Right lobe of liver (tissue), 4 donors: Measurements from ENCODE around the gene HECW1.

Experiments used
- POLR2A ChIP-seq: fragments of 450-650 bp; IDR thresholded peaks from one replicate; pipeline ENCODE4 v1.6.1; 2017; ENCODE audit warnings: antibody characterized with exemption, mild to moderate bottlenecking
- TF ChIP-seq, protein P1 (sequence below), 4 donors: fragments of 200-600 bp in 3 of 4; fragments of 450-650 bp in 1 of 4; IDR thresholded peaks; one replicate each; pipeline versions ENCODE4 v1.5.1 to v1.8.0; 2016 to 2022; ENCODE audit warnings: antibody characterized with exemption in 4 of 4, mild to moderate bottlenecking in 2 of 4
- donor health status: DM: no; HTN: no; CAD: no.
- donor health status: DM: no; HTN: no; CAD: no.
- donor health status: DM: no; HTN: yes; CAD: no.

DNA sequence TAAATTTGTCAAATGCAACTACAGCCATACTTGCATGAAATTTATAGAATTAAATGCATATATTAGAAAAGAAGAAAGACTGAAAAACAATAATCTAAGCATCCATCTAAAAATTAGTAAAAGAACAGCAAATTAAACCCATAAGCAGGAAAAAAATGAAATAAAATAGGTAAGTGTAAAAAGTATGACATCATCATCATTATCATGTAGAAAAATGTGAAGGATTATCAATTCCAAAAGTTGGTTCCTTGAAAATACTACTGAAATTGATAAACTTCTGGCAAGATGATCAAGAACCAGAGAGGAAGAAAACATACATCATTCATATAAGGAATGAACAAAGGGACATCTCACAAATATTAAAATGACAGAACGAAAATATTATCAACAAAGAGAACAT lies 19.6 kb upstream of the HECW1 start:
- TF ChIP-seq, protein P1, sequence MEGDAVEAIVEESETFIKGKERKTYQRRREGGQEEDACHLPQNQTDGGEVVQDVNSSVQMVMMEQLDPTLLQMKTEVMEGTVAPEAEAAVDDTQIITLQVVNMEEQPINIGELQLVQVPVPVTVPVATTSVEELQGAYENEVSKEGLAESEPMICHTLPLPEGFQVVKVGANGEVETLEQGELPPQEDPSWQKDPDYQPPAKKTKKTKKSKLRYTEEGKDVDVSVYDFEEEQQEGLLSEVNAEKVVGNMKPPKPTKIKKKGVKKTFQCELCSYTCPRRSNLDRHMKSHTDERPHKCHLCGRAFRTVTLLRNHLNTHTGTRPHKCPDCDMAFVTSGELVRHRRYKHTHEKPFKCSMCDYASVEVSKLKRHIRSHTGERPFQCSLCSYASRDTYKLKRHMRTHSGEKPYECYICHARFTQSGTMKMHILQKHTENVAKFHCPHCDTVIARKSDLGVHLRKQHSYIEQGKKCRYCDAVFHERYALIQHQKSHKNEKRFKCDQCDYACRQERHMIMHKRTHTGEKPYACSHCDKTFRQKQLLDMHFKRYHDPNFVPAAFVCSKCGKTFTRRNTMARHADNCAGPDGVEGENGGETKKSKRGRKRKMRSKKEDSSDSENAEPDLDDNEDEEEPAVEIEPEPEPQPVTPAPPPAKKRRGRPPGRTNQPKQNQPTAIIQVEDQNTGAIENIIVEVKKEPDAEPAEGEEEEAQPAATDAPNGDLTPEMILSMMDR (IDR thresholded peaks at IDR 0.05), result no peak
- TF ChIP-seq POLR2A, result no peak
